ENCODE data around the gene L3MBTL3. TPM values are rescaled to one million over a fixed set of nuclear protein-coding genes. Genes with fewer than 3 reads are reported as not detected.

L3MBTL3 gene
- total RNA-seq, 2 donors from 2014 or later: 9.8 to 13.1 TPM

GRCh38 chr6:130055271-130055670 is 36.9 kb downstream of the L3MBTL3 start:
- H3K9ac ChIP-seq (ENCODE audit: low read depth in 2 of 2, low read length in 2 of 2): no peak overlapping the region
- H3K36me3 ChIP-seq: no peaks in the 10 kb centered on the region
- H3K4me1 ChIP-seq: no peaks in the 10 kb centered on the region
- H3K27ac ChIP-seq: no peak overlapping the region
- intact Hi-C loops (cut with DNase I): no loop called here
- no peak for TF ChIP-seq CTCF (IDR thresholded peaks at IDR 0.05)
- H3K4me3 ChIP-seq: no peak overlapping the region
- no peak for DNase-seq
- H3K9me3 ChIP-seq: no peaks in the 10 kb centered on the region
- no peaks in the 10 kb centered on the region for H3K27me3 ChIP-seq

GRCh38 chr6:130057495-130057894 is 39.1 kb downstream of the L3MBTL3 start:
- Histone ChIP-seq H3K4me1 (no peaks in the 10 kb centered on the region), H3K9me3 (no peaks in the 10 kb centered on the region), H3K4me3 (no peak overlapping the region), H3K27me3 (no peaks in the 10 kb centered on the region), H3K36me3 (no peaks in the 10 kb centered on the region), H3K27ac (no peak overlapping the region), H3K9ac (ENCODE audit: low read depth in 2 of 2, low read length in 2 of 2) (no peak overlapping the region)
- intact Hi-C loops (cut with DNase I): no loop called here
- no peak for TF ChIP-seq CTCF (IDR thresholded peaks at IDR 0.05)
- DNase-seq: no peak

GRCh38 chr6:130063806-130064205 is 45.4 kb downstream of the L3MBTL3 start:
- Histone ChIP-seq H3K4me3 (no peak overlapping the region), H3K27me3 (no peaks in the 10 kb centered on the region), H3K4me1 (no peaks in the 10 kb centered on the region), H3K27ac (no peak overlapping the region), H3K9ac (ENCODE audit: low read depth in 2 of 2, low read length in 2 of 2) (no peak overlapping the region), H3K9me3 (no peaks in the 10 kb centered on the region), H3K36me3 (no peaks in the 10 kb centered on the region)
- intact Hi-C loops (cut with DNase I): no loop called here
- TF ChIP-seq CTCF (IDR thresholded peaks at IDR 0.05): no peak
- DNase-seq: no peak

- intact Hi-C loops (cut with DNase I): no loop called here
- H3K9ac ChIP-seq (ENCODE audit: low read depth in 2 of 2, low read length in 2 of 2): no peak overlapping the region
- TF ChIP-seq CTCF (IDR thresholded peaks at IDR 0.05): no peak
- no peak overlapping the region for H3K27ac ChIP-seq
- H3K4me3 ChIP-seq: no peak overlapping the region
- H3K36me3 ChIP-seq: no peaks in the 10 kb centered on the region
- no peaks in the 10 kb centered on the region for H3K27me3 ChIP-seq
- H3K9me3 ChIP-seq: no peaks in the 10 kb centered on the region
- no peaks in the 10 kb centered on the region for H3K4me1 ChIP-seq
- DNase-seq: no peak
These were observed 47.3 kb downstream of the L3MBTL3 start for GRCh38 chr6:130065609-130066156.

GRCh38 chr6:130069485-130069884 is 51.1 kb downstream of the L3MBTL3 start:
- Histone ChIP-seq H3K36me3 (no peaks in the 10 kb centered on the region), H3K27me3 (no peaks in the 10 kb centered on the region), H3K4me3 (no peak overlapping the region), H3K4me1 (no peaks in the 10 kb centered on the region), H3K27ac (no peak overlapping the region), H3K9ac (ENCODE audit: low read depth in 2 of 2, low read length in 2 of 2) (no peak overlapping the region), H3K9me3 (no peaks in the 10 kb centered on the region)
- no peak for TF ChIP-seq CTCF (IDR thresholded peaks at IDR 0.05)
- no peak for DNase-seq
- intact Hi-C loops (cut with DNase I): no loop called here

All from colonic mucosa (tissue), 4 donors.